Brain microvascular endothelial cell (primary cell): ENCODE measurements around the gene CHI3L1.

Source experiments
- DNase-seq: peaks from one replicate; pipeline ENCODE4 v3.0.0-alpha.2; 2020
- H3K27ac ChIP-seq: fragments of 250-450 bp; sonication (Bioruptor Pico); 2 replicates; pipeline ENCODE4 v1.5.1; 2020; ENCODE audit warnings: mild to moderate bottlenecking, moderate library complexity
- H3K27me3 ChIP-seq: fragments of 250-450 bp; sonication (Bioruptor Pico); replicated peaks from 2 replicates; pipeline ENCODE4 v1.5.1; 2020; ENCODE audit warnings: mild to moderate bottlenecking
- H3K36me3 ChIP-seq: fragments of 250-450 bp; sonication (Bioruptor Pico); replicated peaks from 2 replicates; pipeline ENCODE4 v1.5.1; 2020; ENCODE audit warnings: mild to moderate bottlenecking
- H3K4me3 ChIP-seq: 2 replicates; pipeline ENCODE4 v1.5.1; 2011; ENCODE audit warnings: low read depth, mild to moderate bottlenecking, control low read depth, low read length, moderate library complexity
- in situ Hi-C: cut with HindIII; loops from 2 replicates; pipeline ENCODE4 v1.10.0; 2017; ENCODE audit warnings: low sequenced_read_pairs, low pct_ligation_motif_present
- TF ChIP-seq, protein P1 (sequence below): IDR thresholded peaks from 2 replicates; pipeline ENCODE4 v1.5.1; 2011; ENCODE audit warnings: low read depth, mild to moderate bottlenecking, moderate library complexity, low read length, control low read depth, inconsistent platforms; ENCODE audit errors: missing control alignments

Gene CHI3L1

DNA sequence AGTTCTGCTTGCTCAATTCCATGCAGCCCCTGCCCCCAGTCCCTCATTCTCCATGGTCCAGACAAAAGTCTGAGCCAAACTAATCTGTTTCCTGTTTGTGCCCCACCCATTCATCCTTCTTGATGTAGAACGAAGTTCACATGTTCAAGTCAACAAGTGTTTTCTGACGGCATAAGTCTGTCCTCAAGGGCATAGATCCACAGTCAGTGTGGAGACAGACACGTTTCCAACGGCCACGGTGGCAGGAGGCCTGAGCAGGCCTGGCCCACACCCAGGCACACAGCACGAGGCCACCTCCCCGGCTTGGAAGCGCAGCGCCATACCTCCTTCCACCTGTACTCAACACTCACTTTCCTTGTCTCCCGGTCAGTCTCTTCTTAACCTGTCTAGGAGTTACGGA lies 42.9 kb downstream of the CHI3L1 start:
- no peaks in the 10 kb centered on the region for H3K27me3 ChIP-seq
- no peak overlapping the region for H3K4me3 ChIP-seq
- no peak for DNase-seq
- H3K27ac ChIP-seq = no peak overlapping the region
- TF ChIP-seq, protein P1, sequence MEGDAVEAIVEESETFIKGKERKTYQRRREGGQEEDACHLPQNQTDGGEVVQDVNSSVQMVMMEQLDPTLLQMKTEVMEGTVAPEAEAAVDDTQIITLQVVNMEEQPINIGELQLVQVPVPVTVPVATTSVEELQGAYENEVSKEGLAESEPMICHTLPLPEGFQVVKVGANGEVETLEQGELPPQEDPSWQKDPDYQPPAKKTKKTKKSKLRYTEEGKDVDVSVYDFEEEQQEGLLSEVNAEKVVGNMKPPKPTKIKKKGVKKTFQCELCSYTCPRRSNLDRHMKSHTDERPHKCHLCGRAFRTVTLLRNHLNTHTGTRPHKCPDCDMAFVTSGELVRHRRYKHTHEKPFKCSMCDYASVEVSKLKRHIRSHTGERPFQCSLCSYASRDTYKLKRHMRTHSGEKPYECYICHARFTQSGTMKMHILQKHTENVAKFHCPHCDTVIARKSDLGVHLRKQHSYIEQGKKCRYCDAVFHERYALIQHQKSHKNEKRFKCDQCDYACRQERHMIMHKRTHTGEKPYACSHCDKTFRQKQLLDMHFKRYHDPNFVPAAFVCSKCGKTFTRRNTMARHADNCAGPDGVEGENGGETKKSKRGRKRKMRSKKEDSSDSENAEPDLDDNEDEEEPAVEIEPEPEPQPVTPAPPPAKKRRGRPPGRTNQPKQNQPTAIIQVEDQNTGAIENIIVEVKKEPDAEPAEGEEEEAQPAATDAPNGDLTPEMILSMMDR = no peak
- H3K36me3 ChIP-seq = no peaks in the 10 kb centered on the region
- in situ Hi-C loops = no loop called here

DNA sequence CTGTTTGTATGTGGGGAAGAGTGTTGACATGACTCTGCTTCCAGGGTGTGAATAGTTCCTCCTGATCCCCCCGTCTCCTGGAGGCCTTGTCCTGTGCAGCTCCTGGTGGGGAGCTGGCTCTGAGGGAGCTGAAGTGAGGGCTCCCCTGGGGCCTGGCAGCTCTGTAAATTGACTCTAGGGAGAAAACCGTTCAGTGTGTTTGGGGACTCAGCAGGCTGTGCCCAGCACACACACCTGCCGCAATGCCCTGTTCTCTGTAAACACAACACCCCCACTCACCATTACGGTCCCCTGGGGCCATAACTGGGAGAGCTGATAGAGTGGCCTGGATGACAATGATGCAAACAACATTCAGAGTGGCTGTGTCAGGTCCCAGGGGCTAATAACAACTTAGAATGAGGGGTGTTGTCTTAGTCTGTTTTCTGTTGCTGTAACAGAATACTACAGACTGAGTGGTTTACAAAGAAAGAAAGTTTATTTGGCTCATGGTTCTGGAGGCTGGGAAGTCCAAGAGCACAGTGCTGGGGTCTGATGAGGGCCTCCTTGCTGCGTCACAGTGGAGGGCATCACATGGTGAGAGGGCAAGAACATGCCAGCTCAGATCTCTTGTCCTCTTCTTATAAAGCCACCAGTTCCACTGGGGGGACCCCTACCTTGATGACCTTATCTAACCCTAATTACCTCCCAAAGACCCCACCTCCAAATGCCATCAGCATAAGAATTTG lies 43.7 kb downstream of the CHI3L1 start:
- Histone ChIP-seq H3K36me3 (no peaks in the 10 kb centered on the region), H3K4me3 (no peak overlapping the region), H3K27ac (no peak overlapping the region), H3K27me3 (no peaks in the 10 kb centered on the region)
- in situ Hi-C loops = no loop called here
- no peak for DNase-seq
- TF ChIP-seq, protein P1 = no peak

GRCh38 chr1:203142124-203142523 lies 44.4 kb downstream of the CHI3L1 start:
- in situ Hi-C loops = no loop called here
- DNase-seq = no peak
- H3K4me3 ChIP-seq = no peak overlapping the region
- H3K27me3 ChIP-seq = no peaks in the 10 kb centered on the region
- H3K36me3 ChIP-seq = no peaks in the 10 kb centered on the region
- TF ChIP-seq, protein P1 = no peak
- H3K27ac ChIP-seq = no peak overlapping the region

DNA sequence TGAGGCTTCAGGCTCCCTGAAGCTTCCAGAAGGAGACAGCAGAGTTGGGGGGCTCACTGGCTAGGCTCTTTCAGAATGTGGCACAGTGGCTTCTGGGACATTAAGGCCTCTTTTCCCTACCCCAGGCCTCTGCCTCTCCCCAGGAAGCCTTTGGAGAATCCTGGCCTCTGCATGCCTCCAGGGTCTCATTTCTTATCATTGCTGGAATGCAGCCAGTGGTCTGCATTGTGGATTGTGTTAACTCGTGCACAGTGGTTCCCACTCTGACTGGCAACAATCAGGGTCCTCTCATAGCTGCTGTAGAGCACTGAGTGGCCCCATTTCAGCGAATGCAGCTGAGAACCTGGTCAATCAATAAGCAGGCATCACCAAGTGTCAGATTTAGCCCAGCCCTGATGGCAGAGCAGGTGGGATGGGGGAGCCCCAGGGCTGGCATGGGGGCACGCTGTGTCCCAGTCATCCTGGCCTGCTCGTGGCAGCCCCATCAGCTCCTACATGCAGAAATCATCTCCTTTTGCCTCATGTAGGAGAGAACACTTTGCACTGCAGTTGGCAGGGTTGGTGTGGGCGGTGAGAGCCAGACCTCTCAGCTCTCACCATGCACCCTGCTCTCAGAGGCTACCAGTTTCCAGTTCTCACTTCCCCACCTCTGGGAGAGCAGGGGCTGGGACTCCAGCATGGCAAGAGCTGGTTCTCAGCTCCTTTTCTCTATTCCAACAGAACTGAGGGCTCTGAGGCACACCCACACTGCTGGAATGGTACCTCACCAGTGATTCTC lies 45.6 kb downstream of the CHI3L1 start:
- H3K27me3 ChIP-seq = no peaks in the 10 kb centered on the region
- no peaks in the 10 kb centered on the region for H3K36me3 ChIP-seq
- DNase-seq = no peak
- H3K4me3 ChIP-seq = no peak overlapping the region
- in situ Hi-C loops = no loop called here
- TF ChIP-seq, protein P1 = no peak
- H3K27ac ChIP-seq = no peak overlapping the region

DNA sequence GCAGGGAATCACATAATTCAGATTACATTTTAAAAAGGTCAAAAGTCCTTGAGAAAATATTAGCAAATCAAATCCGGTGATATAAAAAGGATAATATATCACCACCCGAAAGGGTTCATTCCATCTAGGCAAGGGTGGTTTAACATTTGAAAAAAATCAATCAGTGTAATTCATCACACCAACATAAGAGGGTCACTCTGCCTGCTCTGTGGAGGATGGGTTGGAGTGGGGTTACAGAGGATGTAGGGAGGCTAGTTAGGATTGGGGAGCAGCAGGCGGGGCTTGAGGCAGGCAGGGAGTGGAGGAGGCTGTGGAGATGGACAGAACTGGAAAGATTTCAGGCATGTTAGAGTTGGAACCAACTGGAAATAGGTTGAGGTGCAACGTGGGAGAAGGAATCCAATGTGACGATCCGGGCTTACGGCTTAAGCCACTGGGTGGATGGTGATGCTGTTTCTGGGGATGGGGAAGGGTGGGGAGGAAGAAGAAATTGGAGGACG lies 46.5 kb downstream of the CHI3L1 start:
- in situ Hi-C loops = no loop called here
- Histone ChIP-seq H3K27ac (no peak overlapping the region), H3K27me3 (no peaks in the 10 kb centered on the region), H3K4me3 (no peak overlapping the region), H3K36me3 (no peaks in the 10 kb centered on the region)
- TF ChIP-seq, protein P1 = no peak
- no peak for DNase-seq
